HG02973 (cell line): ENCODE results near the gene SLC2A6.

ENCODE experiments used
- ATAC-seq: cut with Tn5 transposase; IDR thresholded peaks from one replicate; pipeline ENCODE4 v1.9.1; 2021; ENCODE audit warnings: moderate library complexity; ENCODE audit not compliant: unreplicated experiment

The SLC2A6 gene

DNA sequence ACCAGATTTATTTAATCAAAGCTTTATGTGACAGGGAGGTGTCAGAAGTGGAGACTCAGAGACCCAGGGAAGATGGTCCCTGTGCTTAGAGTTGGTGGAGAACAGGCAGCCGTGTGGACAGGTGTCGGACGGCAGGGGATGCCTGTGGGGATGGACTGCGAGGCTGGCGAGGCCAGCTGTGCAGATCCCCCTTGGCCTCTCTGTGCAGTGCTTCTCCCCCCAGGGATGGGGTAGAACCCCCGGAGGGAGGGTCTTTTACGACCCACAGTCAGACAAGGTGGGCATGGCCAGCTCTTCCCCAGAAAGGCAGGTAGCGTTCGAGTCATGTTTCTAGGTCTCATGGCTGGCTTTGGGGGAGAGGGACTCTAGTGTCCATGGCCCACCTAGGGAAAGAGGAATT lies 4.7 kb upstream of the SLC2A6 start:
- ATAC-seq, result no peak

DNA sequence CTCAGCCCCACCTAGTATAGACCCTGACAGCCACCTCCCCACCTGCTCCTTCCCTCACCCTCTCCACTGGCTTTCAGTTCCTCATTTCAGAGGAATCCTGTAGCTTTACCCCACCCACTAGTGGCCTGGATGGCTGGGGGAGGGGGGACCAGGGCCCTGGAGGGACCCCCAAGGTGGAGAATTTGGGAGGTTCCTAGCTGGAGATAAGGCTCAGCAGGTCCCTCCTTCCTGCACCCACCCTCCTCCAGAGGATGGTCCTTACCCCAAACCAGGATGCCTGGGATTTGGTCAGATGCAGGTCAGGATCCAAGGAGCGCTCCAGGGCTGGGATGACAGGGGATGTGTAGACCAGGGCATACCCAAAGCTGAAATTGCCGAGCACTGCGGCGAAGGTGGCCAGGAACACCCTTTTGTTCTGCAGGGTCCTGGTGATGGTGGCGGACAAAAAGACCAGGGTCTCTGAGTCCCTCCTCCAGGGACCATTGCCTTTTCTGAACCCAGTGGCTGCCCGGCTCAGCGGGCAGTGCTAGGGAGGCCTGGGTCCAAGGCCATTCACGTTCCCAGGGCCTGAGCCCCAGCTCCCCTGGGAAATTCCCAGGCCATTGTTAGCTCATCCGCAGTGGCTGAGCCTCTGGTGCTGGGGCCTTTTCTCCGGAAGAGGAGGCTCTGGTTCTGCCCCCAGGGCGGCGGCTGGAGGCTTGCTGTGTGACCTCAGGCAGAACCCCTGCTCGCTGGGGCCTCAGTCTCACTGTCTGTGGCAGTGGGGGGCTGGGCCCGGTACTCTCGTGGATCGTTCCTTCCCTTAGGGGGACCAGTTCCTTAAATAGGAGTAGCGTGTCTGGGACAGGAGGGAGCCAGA lies 678 bp downstream of the SLC2A6 start:
- peak; percentile 29 for ATAC-seq

DNA sequence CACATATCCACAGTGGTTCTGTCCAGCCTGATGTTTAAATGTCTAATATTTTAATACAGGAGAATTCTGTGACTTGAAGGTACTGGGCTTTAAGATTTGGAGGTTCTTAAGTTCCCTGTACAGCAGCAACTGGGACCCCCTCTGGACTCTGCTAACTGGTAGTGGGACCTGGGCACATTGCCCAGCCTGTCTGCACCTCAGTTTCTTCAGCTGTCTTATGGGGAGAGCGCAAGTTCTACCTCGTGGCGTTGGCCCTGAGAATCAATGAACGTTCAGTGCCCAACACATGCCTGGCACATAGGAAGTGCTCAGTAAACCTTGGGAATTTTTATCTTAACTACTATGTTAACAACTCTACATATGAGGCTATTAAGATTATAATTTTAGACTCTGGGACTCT lies 1.4 kb downstream of the SLC2A6 start:
- no peak for ATAC-seq

DNA sequence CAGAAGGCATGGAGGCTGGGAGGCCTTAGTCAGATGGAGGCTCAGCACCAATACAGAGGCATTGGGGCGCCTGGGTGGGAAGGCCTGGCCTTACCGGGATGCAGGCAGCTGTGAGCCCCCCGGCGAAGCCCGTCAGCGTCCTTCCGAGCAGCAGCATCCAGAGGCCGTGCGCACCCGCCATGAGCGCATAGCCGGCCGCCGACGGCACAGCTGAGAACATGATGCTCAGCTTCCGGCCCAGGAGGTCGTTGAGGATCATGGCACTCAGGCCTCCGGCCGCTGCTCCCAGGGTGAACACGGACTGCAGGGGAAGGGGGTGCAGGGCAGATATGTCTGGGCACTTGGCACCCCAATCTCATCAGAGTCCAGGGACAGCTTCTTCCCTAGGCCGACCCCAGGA lies 2.0 kb downstream of the SLC2A6 start:
- ATAC-seq, result no peak

DNA sequence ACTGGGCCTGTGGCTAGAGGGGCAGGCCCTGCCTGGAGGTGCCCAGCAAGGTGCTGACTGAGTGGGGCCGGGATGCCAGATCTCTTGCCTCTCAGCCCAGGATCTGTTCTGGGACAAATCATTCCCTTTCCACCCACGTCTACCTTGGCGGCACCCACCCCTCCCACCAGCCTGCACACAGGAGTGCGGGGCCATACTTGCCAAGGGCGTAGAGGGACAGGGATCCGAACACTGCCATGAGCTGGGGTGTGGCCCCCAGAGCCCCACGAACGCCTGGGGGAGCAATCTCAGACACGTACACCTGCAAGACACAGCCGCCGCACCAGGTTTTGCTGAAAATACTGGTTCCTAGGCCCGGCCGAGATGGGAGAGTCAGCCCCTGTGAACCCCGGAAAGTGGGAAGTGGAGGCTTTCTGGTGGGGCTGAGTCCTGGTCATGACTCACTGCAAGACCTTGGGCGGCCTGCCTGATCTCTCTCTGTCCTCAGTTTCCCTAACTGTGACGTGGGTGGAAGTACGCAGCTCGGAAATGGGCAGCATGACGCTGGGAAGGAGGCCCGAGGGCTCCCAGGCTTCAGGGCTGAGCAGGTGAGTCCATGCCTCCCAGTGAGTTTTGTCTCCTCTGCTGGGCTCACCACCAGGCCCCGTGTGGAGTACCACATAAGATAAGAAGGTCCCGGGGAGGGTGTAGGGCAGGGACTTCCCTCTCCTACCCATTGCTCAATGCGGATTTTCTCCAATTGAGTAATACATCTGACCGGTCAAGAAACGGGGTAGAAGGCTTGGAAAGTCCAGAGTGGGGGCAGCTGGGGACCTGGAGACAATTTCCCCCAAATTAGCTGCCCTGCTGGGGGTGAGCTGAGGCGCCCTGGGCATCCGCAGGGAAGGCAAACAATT lies 2.6 kb downstream of the SLC2A6 start:
- no peak for ATAC-seq

DNA sequence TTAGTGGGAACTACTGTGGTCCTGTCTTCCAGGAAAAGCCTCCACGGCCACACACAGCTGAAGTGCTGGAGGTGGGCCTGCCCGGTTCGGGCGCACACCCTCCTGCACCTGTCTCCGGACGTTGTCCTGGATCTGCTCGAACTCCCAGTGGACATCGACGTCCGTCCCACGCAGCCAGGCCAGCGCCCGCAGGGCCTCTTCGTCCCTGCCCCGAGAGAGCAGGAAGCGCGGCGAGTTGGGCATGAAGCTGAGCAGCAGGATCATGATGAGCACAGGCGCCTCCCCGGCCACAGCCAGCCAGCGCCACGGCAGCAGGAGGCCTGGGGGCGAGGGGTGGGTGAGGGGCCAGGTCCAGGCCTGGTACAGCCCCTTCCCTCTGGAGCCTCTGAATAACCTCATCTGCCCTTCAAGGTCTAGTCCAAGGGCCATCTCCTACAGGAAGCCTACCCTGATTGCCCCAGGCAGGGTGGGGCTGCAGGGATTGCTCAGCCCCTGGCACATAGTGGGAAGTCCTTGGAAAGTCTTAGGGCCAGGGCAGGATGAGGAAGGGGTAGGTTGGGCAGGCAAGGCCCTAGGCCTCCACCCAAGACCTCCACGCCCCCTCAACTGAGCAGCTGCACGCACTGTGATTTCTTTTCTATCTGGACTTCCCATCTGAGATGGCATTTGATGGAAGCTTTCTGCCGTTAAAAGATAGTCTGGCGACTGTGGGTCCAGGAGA lies 3.4 kb downstream of the SLC2A6 start:
- no peak for ATAC-seq

DNA sequence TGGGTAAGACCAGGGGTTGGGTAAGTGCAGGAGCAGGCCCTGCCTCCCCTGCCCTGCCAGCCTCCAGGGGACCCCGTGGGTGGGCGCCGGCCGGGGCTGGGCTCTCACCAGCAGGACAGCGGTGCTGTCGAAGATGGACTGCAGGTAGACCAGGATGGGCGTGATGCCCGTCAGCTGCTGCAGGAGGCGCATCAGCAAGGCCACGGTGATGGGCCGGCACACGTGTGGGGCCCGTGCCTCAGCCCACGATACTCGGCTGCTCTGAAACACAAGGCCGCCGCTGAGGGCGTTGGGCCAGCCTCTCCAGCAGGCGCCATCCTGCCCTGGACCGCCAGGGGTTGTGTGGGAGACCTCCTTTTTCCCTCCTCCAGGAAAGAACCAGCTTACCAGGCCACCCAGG lies 4.0 kb downstream of the SLC2A6 start:
- ATAC-seq, result no peak

DNA sequence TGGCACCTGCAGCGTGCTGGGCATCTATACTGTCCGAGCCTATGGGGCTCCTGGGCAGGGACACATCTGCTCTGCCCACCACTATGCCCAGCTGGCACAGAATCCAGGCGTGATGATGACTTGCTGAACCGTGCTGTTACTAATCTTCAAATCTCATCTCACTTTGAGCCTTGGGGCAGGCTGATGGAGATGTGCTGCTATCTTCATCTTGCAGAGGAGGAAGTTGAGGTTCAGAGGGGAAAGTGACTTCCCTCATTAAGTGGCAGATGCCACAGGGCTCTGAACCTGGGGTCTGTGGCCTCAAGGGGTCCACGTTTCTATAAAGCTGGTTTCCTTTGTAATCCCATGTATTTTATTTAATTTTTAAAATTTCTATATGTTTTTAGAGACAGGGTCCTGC lies 4.7 kb downstream of the SLC2A6 start:
- ATAC-seq, result no peak

DNA sequence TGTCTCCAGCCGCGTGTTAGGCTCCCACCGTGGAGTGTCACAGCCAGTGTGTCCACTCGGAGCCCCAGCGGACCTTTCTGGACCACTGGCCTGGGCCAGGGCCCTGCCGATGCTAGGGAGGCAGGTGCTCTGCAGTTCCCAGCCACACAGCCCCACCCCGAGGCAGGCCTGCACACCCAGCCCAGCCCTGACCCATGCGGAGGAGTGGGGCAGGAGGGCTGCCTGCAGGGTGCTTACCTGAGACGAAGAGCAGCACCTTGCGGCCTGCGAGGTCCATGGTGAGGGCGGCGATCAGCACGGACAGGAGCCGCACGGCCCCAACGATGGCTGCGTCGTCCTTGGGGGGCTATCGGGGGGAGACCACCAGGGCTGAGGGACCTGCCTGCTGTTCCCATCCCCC lies 5.2 kb downstream of the SLC2A6 start:
- no peak for ATAC-seq

DNA sequence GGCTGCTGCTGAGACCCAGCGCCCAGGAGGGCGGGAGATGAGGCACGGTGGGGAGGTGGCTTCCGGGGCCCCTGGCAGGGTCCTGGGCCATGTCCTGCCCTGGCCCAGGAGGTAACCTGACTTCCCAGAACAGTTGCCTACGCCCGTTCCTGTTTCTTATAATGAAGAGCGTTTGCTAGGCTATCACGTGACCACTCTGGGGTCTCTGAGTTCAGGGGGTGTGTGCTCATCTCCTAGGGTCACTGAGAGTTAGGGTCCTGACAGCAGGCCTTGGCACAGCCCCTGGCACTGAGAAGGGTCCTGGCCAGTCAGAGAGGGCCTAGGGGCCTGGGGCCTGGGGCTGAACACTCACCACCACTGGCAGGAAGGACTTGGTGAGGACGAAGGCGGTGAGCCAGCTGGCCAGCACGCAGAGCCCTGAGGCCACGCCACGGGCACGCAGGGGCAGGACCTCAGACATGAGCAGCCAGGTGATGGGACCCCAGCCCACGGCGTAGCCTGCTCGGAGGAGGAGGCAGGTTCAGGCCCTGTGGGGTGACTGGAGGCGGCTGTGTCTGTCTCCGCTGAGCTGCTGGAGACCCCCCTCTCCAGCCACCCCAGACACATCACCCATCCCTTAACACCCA lies 6.0 kb downstream of the SLC2A6 start:
- ATAC-seq, result no peak

DNA sequence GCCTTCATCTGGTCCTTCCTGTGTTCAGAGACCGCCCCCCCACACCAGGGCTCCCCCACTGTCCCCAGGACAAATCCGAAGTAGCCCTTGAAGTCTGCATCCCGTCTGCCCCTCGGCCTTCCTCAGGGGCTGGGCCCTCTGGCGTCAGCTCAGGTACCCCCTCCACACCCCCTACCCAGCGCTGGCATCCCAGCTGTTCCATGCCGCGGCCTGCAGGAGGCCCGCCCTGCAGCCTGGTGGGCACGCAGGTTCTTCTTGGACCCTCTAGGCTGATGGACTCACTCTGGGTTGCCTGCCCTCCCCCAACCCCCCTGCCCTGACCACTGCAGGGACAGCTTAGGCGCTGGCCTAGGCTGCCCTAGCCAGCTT lies 6.6 kb downstream of the SLC2A6 start:
- ATAC-seq, result no peak

DNA sequence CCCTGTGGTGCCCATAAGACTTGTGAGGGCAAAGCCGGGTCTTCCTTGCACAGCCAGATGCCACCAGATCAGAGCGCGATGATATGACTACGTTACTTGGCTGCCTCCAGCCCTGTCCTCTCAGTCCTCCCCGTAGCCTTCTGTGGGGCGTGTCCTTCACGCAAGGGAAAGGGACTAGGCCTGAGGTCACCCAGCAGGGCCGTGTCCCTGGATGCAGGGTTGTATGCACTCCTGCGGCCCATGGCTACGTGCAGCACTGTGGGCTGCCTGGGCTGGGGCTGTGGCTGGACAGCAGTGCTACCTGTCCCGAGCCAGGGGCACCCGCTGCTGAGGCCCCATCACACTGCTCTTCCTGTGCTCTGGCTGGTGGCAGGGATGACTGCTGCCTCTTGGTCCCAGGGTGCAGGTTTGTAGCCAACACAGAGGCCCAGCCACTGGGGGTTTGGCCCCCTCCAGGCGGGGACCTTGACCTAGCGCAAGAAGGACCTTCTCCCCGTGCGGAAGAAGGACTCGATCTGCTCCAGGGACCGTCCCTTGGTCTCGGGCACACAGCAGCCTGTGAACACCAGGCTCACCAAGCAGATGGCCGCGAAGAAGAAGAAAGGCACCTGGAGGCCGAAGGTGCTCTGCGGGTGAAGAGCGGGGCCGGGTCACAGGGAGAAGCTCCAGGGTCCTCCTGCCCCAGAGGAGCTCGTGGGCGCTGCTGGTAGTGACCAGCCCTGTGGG lies 7.2 kb downstream of the SLC2A6 start:
- ATAC-seq, result no peak

DNA sequence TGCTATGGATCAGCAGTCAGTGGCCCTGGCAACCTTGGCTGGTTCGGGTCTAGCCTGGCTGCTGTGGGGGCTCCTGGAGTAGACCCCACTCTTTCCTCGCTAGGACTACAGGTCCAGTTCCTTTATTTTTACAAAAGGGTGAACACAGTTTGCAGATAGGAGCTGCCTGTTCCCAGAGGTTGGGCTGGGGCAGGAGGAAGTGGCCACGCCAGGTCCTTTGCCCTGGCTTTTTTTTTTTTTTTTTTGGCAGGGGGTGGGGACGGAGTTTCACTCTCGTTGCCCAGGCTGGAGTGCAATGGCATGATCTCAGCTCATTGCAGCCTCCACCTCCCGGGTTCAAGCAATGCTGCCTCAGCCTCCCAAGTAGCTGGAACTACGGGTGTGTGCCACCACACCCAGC lies 7.9 kb downstream of the SLC2A6 start:
- ATAC-seq, result no peak

DNA sequence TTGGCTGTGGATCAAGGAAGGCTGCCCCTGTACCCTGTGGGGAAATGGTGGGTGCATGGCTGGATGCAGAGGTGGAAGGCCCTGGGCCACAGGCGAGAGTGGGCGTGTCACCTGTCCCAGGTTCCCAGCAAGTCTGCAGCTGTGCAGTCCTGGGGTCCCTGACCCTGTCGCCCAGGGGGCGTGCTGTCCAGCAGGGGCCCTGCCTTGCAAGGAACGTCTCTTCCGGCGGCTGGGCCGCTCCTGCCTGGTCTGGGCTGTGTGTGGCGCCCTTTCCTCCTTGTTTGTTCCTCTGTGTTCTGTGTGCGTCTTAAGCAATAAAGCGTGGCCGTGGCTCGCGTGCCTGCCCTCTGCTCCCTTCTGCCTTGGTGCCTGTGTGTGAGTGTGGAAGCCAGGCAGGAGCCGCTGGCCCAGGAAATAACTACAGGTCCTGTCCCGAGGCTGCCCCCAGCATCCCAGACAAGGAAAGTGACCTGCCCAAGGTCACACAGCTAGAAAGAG lies 8.4 kb downstream of the SLC2A6 start:
- no peak for ATAC-seq

DNA sequence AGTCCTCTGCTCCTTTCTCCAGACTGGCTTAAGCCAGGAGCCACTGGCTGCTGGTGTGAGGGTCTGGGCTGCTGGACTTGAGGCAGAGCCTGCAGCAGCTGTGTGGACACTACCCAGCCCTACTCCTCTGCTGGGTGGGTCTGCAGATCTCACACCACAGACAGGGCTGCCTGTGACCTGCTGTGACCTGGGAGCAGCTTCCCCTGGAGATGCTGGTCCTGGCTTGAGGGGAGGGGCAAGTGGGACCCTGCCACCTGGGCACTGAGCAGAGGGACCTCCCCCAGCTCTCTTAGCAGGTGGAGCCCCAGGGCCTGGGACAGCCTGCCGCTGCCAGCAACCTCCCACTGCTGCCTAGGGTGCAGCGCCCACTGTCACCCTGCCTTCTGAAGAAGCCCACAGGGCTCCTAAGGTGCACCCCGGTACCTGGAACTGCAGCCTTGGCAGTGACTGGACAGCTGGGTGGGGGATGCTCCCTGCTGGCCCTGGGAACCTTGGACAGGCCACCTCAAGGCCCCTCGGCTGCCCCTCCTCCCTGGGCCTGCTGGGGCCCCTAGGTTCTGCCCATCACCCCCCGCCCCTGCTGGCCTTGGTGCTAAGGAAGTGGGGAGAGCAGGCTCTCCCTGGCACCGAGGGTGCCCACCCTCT lies 10.0 kb downstream of the SLC2A6 start:
- no peak for ATAC-seq

DNA sequence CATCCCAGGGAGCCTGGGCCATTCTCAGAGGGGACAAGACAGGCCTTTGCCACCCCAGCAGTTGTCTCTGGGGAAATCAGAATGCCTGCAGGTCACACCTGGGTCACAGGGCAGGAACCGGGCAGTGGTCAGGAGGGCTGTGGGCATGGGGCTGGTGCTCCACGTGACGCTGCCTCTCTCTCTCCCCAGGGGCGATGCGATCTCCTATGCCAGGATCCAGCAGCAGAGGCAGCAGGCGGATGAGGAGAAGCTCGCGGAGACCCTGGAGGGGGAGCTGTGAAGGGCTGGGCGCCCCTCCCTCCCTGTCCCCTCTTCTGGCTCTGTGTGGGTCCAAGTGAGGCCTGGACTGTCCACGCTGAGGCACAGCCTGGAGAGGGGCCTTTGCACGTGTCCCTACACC lies 10.5 kb downstream of the SLC2A6 start:
- no peak for ATAC-seq

DNA sequence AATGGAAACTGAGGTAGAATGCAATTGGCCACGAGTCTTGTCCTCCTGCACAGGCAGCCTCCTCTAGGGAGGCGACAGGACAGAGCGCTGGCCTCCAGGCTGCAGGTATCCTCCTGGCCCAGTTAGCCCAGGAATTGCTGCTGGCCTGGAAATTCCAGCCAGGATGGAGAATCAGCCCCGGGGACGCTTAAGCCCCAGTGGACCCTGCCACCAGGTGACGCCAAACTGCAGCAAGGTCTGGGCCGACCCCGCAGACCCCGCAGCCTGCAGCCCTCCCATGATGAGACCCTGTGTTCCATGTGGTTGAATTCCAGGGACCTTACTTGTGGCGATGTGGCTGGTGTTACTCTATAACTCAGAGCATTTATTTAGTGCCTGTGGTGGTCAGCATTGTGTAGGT lies 11.8 kb downstream of the SLC2A6 start:
- no peak for ATAC-seq

DNA sequence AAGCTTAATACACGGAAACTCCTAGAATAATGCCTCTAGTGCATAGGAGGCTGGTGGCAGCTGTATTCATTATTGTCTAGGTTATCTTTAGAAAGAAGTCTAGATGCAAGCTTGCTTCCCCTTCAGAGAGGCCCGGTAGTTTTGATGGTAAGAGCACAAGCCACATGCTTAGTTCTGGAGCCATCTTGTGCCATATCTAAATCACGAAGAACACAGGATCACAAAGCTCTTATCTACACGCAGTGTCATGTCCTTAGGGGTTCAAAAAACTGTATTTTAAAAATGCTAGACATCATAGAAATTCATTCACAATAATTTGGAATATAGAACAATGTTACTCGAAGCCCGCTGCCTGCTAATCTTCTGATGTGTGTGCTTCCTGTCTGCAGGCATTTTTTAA lies 12.9 kb downstream of the SLC2A6 start:
- ATAC-seq, result no peak

DNA sequence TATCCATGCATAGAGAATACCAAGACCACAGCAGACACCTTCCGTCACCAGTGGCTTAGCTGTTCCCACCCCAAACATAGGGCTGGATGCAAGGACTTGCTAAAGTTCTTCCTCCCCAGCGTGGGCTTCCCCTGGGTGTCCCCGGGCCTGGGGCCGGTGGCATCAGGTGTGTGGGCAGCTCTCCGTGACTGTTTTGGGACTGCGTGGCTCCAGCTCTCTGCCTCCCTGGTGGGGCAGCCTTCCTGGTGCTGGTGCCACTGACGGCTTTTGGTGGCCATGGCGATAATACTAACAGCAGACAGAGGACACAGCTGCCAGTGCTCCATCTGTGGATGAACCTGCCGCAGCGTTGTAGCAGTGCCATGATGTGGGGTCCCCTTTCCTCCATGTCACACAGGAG lies 14.3 kb downstream of the SLC2A6 start:
- ATAC-seq, result no peak
